Measurements from ENCODE around the gene PKMYT1. TPM values are rescaled to one million over a fixed set of nuclear protein-coding genes. Genes with fewer than 3 reads are reported as not detected.
A peak's percentile ranks its signal among the peaks of the same experiment; 100 is the strongest.

The PKMYT1 gene
- total and polyA plus RNA-seq, 2 of the 4 experiments (the other 2 are of a cell fraction), result 1.8 to 14.9 TPM

DNA sequence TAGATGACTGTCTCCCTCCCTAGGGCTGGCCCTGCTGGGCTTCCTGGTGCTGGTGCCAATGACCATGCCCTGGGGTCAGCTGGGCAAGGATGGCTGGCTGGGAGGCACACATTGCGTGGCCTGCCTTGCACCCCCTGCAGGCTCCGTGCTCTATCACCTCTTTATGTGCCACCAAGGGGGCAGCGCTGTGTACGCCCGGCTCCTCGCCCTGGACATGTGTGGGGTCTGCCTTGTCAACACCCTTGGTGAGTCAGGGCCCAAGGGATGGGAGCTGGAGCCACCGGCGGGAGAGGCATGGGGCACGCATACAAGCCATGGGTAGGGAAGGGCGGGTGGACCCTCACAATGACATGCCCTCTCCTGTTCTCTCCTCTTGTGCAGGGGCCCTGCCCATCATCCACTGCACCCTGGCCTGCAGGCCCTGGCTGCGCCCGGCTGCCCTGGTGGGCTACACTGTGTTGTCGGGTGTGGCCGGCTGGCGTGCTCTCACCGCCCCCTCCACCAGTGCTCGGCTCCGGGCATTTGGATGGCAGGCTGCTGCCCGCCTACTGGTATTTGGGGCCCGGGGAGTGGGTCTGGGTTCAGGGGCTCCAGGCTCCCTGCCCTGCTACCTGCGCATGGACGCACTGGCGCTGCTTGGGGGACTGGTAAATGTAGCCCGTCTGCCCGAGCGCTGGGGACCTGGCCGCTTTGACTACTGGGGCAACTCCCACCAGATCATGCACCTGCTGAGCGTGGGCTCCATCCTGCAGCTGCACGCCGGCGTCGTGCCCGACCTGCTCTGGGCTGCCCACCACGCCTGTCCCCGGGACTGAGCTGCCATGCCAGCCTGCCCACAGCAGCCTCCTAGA, 8.9 kb downstream of the PKMYT1 start:
- H3K14ac ChIP-seq (replicated peaks; ENCODE audit: low read depth, low read length), result no peak overlapping the region
- H3K4ac ChIP-seq (ENCODE audit: low read depth, low read length), result no peak overlapping the region
- H3K23ac ChIP-seq (ENCODE audit: low read depth, low read length), result no peak overlapping the region
- dilution Hi-C loops (cut with HindIII; ENCODE audit: low sequenced_read_pairs, unreplicated experiment), result no loop called here
- no peak overlapping the region for H3K4me3 ChIP-seq (ENCODE audit: insufficient read depth, low read depth, low read length)
- in situ Hi-C loops (cut with MboI; ENCODE audit: low sequenced_read_pairs), result no loop called here
- peaks cover 17% of the 10 kb centered on the region for H3K9me1 ChIP-seq (ENCODE audit: insufficient read depth, low read length)
- H3K79me1 ChIP-seq (ENCODE audit: low read depth in 1 of 2, low read length in 2 of 2), result peaks cover 5 to 23% of the 10 kb centered on the region in 2 experiments; a peak in 3 of 4 replicates
- no peaks in the 10 kb centered on the region for H3K9me3 ChIP-seq (ENCODE audit: control insufficient read depth, insufficient read depth, low read length)
- H2BK20ac ChIP-seq (ENCODE audit: low read depth, low read length), result no peak overlapping the region
- H3K27ac ChIP-seq (ENCODE audit: insufficient read depth, low read length), result no peak overlapping the region
- H4K20me1 ChIP-seq (ENCODE audit: insufficient read depth, low read length), result peaks cover 24% of the 10 kb centered on the region
- H2AK5ac ChIP-seq (ENCODE audit: low read depth, low read length), result no peak overlapping the region
- no peak overlapping the region for H2AK9ac ChIP-seq (replicated peaks; ENCODE audit: low read depth, low read length, poor library complexity)
- no peak overlapping the region for H2BK5ac ChIP-seq (ENCODE audit: low read depth, low read length, poor library complexity, severe bottlenecking)
- H3K27me3 ChIP-seq (ENCODE audit: control insufficient read depth, insufficient read depth, low read length), result peaks cover 10% of the 10 kb centered on the region; the same call in 1 of the 2 replicates
- no peak overlapping the region for H4K91ac ChIP-seq (ENCODE audit: insufficient read depth, low read depth, low read length)
- H3K4me1 ChIP-seq (ENCODE audit: control insufficient read depth, insufficient read depth, low read length), result peaks cover 3% of the 10 kb centered on the region; the same call in 1 of the 2 replicates
- H3K36me3 ChIP-seq (ENCODE audit: control insufficient read depth, insufficient read depth, low read length), result peaks cover 2% of the 10 kb centered on the region; the same call in 1 of the 2 replicates
- H3K18ac ChIP-seq (ENCODE audit: low read depth, low read length), result no peak overlapping the region
- DNase-seq (no peak), ATAC-seq (ENCODE audit: low read depth) (no peak)
- BruUV-seq (replicated peaks), result no TSS peak
- no peak overlapping the region for H3K4me2 ChIP-seq (ENCODE audit: low read depth, low read length)
- 96% methylated on average over 13 of the region's 35 CpGs; no CpG with 5 or more reads in 1 of the 2 experiments for WGBS, 2 experiments (ENCODE audit: extremely low coverage in 2 of 2, insufficient read length in 1 of 2)
- no peak overlapping the region for H2BK15ac ChIP-seq (ENCODE audit: low read depth, low read length)
- H2BK120ac ChIP-seq (ENCODE audit: low read depth, low read length), result no peak overlapping the region
- ChIA-PET POLR2A (ENCODE audit: unreplicated experiment) (no interaction called here), CTCF (no interaction called here)
- intact Hi-C loops (cut with micrococcal nuclease), result no loop called here
- H3K56ac ChIP-seq (ENCODE audit: extremely low read depth, insufficient read depth, low read length), result no peak overlapping the region
- peak overlapping the region; percentile 11 for H2AFZ ChIP-seq (replicated peaks; ENCODE audit: low read length, poor library complexity)
- no peak overlapping the region for H4K8ac ChIP-seq (ENCODE audit: low read depth in 2 of 2, low read length in 2 of 2)
- H3K9ac ChIP-seq (ENCODE audit: low read depth, low read length), result no peak overlapping the region
- no peak overlapping the region for H4K5ac ChIP-seq (ENCODE audit: low read depth, low read length)
- TF ChIP-seq POLR2A (IDR thresholded peaks at IDR 0.05; ENCODE audit: low read depth, low read length) (no peak), MAZ (IDR thresholded peaks at IDR 0.05; ENCODE audit: borderline replicate concordance, low read depth, low read length) (no peak), MXI1 (IDR thresholded peaks at IDR 0.05; ENCODE audit: borderline replicate concordance, low read depth, low read length) (no peak), ELK1 (IDR thresholded peaks at IDR 0.05; ENCODE audit: borderline replicate concordance, low read depth, low read length) (no peak), NFE2L2 (IDR thresholded peaks at IDR 0.05; ENCODE audit: low read depth, low read length) (no peak), RFX5 (IDR thresholded peaks at IDR 0.05; ENCODE audit: low read depth, low read length) (no peak), RCOR1 (IDR thresholded peaks at IDR 0.05; ENCODE audit: insufficient replicate concordance, low read length) (no peak), FOS (IDR thresholded peaks at IDR 0.05; ENCODE audit: low read depth, low read length) (no peak), CTCF (conservative IDR thresholded peaks at IDR 0.05; ENCODE audit: low read depth, low read length) (no peak), USF2 (IDR thresholded peaks at IDR 0.05; ENCODE audit: low read depth, low read length) (no peak), BHLHE40 (IDR thresholded peaks at IDR 0.05; ENCODE audit: low read depth, low read length) (no peak), RAD21 (IDR thresholded peaks at IDR 0.05; ENCODE audit: low read length) (no peak), MAFK (IDR thresholded peaks at IDR 0.05; ENCODE audit: low read depth, low read length) (no peak), SMC3 (IDR thresholded peaks at IDR 0.05; ENCODE audit: low read depth, low read length) (no peak), CEBPB (IDR thresholded peaks at IDR 0.05; ENCODE audit: low read depth, low read length) (no peak)
